Endodermal cell (in vitro differentiated cells): ENCODE results near the gene CERS5. TPM values are rescaled to one million over a fixed set of nuclear protein-coding genes. Genes with fewer than 3 reads are reported as not detected.

Experiments used
- DNase-seq: peaks from one replicate; pipeline ENCODE4 v3.0.0-alpha.2; 2017
- H3K27ac ChIP-seq: 2 replicates; pipeline ENCODE4 v1.5.1; 2013; ENCODE audit warnings: mild to moderate bottlenecking, low read depth, low read length, moderate library complexity
- H3K27me3 ChIP-seq: 2 replicates; pipeline ENCODE4 v1.6.1; 2013; ENCODE audit warnings: mild to moderate bottlenecking, low read length, moderate library complexity; ENCODE audit not compliant: insufficient read depth, control insufficient read depth, poor library complexity, severe bottlenecking
- H3K36me3 ChIP-seq: 2 replicates; pipeline ENCODE4 v1.7.0; 2013; ENCODE audit warnings: mild to moderate bottlenecking, low read length, moderate library complexity; ENCODE audit not compliant: control insufficient read depth, insufficient read depth
- H3K4me1 ChIP-seq: one replicate; pipeline ENCODE4 v1.7.0; 2013; ENCODE audit warnings: low read length; ENCODE audit not compliant: control insufficient read depth, insufficient read depth
- H3K4me3 ChIP-seq: 2 replicates; pipeline ENCODE4 v1.5.1; 2013; ENCODE audit warnings: mild to moderate bottlenecking, low read length, moderate library complexity
- H3K9ac ChIP-seq: 2 replicates; pipeline ENCODE4 v1.6.1; 2013; ENCODE audit warnings: mild to moderate bottlenecking, low read length, moderate library complexity; ENCODE audit not compliant: poor library complexity, severe bottlenecking; ENCODE audit errors: extremely low read depth
- H3K9me3 ChIP-seq: 2 replicates; pipeline ENCODE4 v1.6.1; 2013; ENCODE audit warnings: mild to moderate bottlenecking, low read length, moderate library complexity; ENCODE audit not compliant: control insufficient read depth
- H3K27ac Mint-ChIP-seq: 2 replicates; pipeline ENCODE4 v1.8.0; 2020; ENCODE audit warnings: mixed read lengths
- H3K27me3 Mint-ChIP-seq: 2 replicates; pipeline ENCODE4 v1.8.0; 2021; ENCODE audit warnings: mild to moderate bottlenecking, mixed read lengths; ENCODE audit not compliant: insufficient read depth
- H3K36me3 Mint-ChIP-seq: 2 replicates; pipeline ENCODE4 v1.8.0; 2020; ENCODE audit warnings: low read depth, mixed read lengths
- H3K4me1 Mint-ChIP-seq: 2 replicates; pipeline ENCODE4 v1.8.0; 2020; ENCODE audit warnings: mixed read lengths
- H3K4me3 Mint-ChIP-seq: 2 replicates; pipeline ENCODE4 v1.8.0; 2020; ENCODE audit warnings: mild to moderate bottlenecking, moderate library complexity, mixed read lengths
- H3K9me3 Mint-ChIP-seq: 2 replicates; pipeline ENCODE4 v1.8.0; 2020; ENCODE audit warnings: mild to moderate bottlenecking, mixed read lengths
- CTCF ChIP-seq: fragments of 200-600 bp; sonication (generic); conservative IDR thresholded peaks from 2 replicates; pipeline ENCODE4 v1.5.0; 2021; ENCODE audit warnings: antibody characterized with exemption, mild to moderate bottlenecking
- WGBS, 2 experiments: methylation state at CpG; one replicate each; pipeline versions ENCODE4 v1.1.5 to v1.1.7; 2013; ENCODE audit warnings: missing lambda C conversion rate in 2 of 2, mixed read lengths in 1 of 2; ENCODE audit not compliant: insufficient coverage in 1 of 2, insufficient read length in 1 of 2; 5-methylcytosine and 5-hydroxymethylcytosine counted together
- total RNA-seq, 2 donors: library from RNA; stranded (reverse); fragmentation: NEBNext Ultra II Directional in 1 of 2; extraction: Animal tissue kit (Norgen Biotek cat#: 25700) in 1 of 2; gene quantifications; 2 replicates in 1 of 2; 3 replicates in 1 of 2; pipeline ENCODE4 v1.2.1, GENCODE V29; 2021

CERS5 gene
- total RNA-seq, 2 donors from 2014 or later: 59.7 to 65.5 TPM

- TF ChIP-seq CTCF: no peak
- H3K27ac Mint-ChIP-seq: no peak overlapping the region
- no peak overlapping the region for H3K4me3 Mint-ChIP-seq
- Histone ChIP-seq H3K4me1 (no peaks in the 10 kb centered on the region), H3K9ac (no peak overlapping the region), H3K27me3 (no peaks in the 10 kb centered on the region), H3K4me3 (no peak overlapping the region), H3K9me3 (no peaks in the 10 kb centered on the region), H3K27ac (no peak overlapping the region), H3K36me3 (peaks cover 68% of the 10 kb centered on the region)
- H3K27me3 Mint-ChIP-seq: no peaks in the 10 kb centered on the region
- H3K36me3 Mint-ChIP-seq: peaks cover 70% of the 10 kb centered on the region
- no peaks in the 10 kb centered on the region for H3K9me3 Mint-ChIP-seq
- DNase-seq: no peak
- WGBS, 2 experiments: 86 to 87% methylated on average over 5 of the region's 5 CpGs
- peaks cover 13% of the 10 kb centered on the region for H3K4me1 Mint-ChIP-seq
Measured at GRCh38 chr12:50099302-50100008, 67.7 kb downstream of the CERS5 start.

GRCh38 chr12:50097952-50098351 is 69.2 kb downstream of the CERS5 start:
- 92 to 93% methylated on average over 6 of the region's 6 CpGs for WGBS, 2 experiments
- H3K27me3 ChIP-seq: no peaks in the 10 kb centered on the region
- H3K27me3 Mint-ChIP-seq: no peaks in the 10 kb centered on the region
- no peak overlapping the region for H3K9ac ChIP-seq
- H3K36me3 Mint-ChIP-seq: peaks cover 78% of the 10 kb centered on the region
- H3K9me3 Mint-ChIP-seq: no peaks in the 10 kb centered on the region
- H3K9me3 ChIP-seq: no peaks in the 10 kb centered on the region
- H3K4me3 Mint-ChIP-seq: no peak overlapping the region
- peaks cover 79% of the 10 kb centered on the region for H3K36me3 ChIP-seq
- no peak for TF ChIP-seq CTCF
- peaks cover 5% of the 10 kb centered on the region for H3K4me1 Mint-ChIP-seq
- no peak overlapping the region for H3K27ac Mint-ChIP-seq
- H3K4me3 ChIP-seq: no peak overlapping the region
- H3K4me1 ChIP-seq: no peaks in the 10 kb centered on the region
- DNase-seq: no peak
- no peak overlapping the region for H3K27ac ChIP-seq

- H3K9ac ChIP-seq: no peak overlapping the region
- peaks cover 82% of the 10 kb centered on the region for H3K36me3 ChIP-seq
- H3K4me3 ChIP-seq: no peak overlapping the region
- peaks cover 4% of the 10 kb centered on the region for H3K4me1 Mint-ChIP-seq
- no peak overlapping the region for H3K27ac Mint-ChIP-seq
- no peak overlapping the region for H3K27ac ChIP-seq
- H3K9me3 Mint-ChIP-seq: no peaks in the 10 kb centered on the region
- H3K27me3 ChIP-seq: no peaks in the 10 kb centered on the region
- H3K4me1 ChIP-seq: no peaks in the 10 kb centered on the region
- DNase-seq: no peak
- no peak overlapping the region for H3K4me3 Mint-ChIP-seq
- no peak for TF ChIP-seq CTCF
- H3K9me3 ChIP-seq: no peaks in the 10 kb centered on the region
- H3K36me3 Mint-ChIP-seq: peaks cover 78% of the 10 kb centered on the region
- 92 to 100% methylated on average over 1 to 5 of the region's 5 CpGs for WGBS, 2 experiments
- no peaks in the 10 kb centered on the region for H3K27me3 Mint-ChIP-seq
Measured at GRCh38 chr12:50090391-50090790, 76.8 kb downstream of the CERS5 start.
